Uterus (tissue), 2 donors: Measurements from ENCODE around the gene RASSF7.

ENCODE experiments used
- POLR2A ChIP-seq, 2 donors: fragments of 450-650 bp; IDR thresholded peaks; one replicate each; pipeline ENCODE4 v1.6.1; 2016; ENCODE audit warnings: antibody characterized with exemption in 2 of 2, mild to moderate bottlenecking in 1 of 2, moderate library complexity in 1 of 2
- TF ChIP-seq, protein P1 (sequence below), 4 experiments: fragments of 200-600 bp in 2 of 4; fragments of 450-650 bp in 2 of 4; sonication (generic) in 2 of 4; IDR thresholded peaks; one replicate each; pipeline ENCODE4 v1.5.1; 2016 to 2019; ENCODE audit warnings: antibody characterized with exemption in 4 of 4, mild to moderate bottlenecking in 2 of 4, moderate library complexity in 1 of 4

DNA sequence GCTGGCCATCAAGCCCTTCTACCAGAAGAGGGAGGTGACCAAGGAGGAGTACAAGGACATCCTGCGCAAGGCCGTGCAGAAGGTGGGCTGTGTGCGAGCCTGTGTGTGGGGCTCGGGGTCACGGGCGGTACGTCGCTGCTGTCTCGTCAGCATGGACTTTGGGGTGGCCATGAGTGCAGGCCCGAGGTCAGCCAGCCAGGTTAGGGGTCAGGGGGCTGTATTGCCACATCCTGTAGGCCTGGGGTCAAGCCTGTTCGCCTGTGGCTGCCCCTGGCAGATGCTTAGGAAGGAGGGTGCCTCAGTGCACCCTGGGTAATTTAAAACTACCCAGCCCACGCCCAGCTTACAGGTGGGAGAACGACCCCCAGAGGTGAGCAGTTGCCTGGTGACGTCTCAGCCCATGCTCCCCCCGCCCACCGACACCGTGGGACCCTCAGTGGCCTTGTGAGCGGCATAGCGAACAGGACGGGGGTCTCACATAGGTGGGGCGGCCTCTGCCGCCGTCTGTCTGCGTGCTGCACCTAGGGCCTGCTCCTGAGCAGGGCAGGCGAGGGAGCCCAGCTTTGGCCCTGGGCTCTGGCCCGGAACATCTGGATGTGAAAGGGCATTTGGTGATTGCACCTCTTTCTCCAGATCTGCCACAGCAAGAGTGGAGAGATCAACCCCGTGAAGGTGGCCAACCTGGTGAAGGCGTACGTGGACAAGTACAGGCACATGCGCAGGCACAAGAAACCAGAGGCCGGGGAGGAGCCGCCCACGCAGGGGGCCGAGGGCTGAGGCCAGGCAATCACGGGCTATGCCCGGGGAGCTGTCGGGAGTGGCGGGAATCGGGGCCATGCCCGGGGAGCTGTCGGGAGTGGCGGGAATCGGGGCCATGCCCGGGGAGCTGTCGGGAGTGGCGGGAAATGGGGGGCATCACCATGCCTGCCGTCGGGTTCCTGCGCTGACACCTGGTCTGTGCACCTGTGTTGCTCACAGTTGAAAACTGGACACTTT lies 50.5 kb downstream of the RASSF7 start:
- TF ChIP-seq, protein P1, sequence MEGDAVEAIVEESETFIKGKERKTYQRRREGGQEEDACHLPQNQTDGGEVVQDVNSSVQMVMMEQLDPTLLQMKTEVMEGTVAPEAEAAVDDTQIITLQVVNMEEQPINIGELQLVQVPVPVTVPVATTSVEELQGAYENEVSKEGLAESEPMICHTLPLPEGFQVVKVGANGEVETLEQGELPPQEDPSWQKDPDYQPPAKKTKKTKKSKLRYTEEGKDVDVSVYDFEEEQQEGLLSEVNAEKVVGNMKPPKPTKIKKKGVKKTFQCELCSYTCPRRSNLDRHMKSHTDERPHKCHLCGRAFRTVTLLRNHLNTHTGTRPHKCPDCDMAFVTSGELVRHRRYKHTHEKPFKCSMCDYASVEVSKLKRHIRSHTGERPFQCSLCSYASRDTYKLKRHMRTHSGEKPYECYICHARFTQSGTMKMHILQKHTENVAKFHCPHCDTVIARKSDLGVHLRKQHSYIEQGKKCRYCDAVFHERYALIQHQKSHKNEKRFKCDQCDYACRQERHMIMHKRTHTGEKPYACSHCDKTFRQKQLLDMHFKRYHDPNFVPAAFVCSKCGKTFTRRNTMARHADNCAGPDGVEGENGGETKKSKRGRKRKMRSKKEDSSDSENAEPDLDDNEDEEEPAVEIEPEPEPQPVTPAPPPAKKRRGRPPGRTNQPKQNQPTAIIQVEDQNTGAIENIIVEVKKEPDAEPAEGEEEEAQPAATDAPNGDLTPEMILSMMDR (IDR thresholded peaks at IDR 0.05), result no peak
- TF ChIP-seq POLR2A (IDR thresholded peaks at IDR 0.05), result no peak
